T1000 (cell line): Measurements from ENCODE around the gene TLCD2.
A peak's percentile ranks its signal among the peaks of the same experiment; 100 is the strongest.
"Not testable (repeated sequence)": the region's sequence is repeated elsewhere in the genome, so short reads cannot be mapped to it uniquely, and the experiment has no call there.

Experiments used
- DNase-seq: peaks from one replicate; lab custom pipeline; 2025; ENCODE audit warnings: mixed read lengths; lab: John Stamatoyannopoulos, UW

The TLCD2 gene

DNA sequence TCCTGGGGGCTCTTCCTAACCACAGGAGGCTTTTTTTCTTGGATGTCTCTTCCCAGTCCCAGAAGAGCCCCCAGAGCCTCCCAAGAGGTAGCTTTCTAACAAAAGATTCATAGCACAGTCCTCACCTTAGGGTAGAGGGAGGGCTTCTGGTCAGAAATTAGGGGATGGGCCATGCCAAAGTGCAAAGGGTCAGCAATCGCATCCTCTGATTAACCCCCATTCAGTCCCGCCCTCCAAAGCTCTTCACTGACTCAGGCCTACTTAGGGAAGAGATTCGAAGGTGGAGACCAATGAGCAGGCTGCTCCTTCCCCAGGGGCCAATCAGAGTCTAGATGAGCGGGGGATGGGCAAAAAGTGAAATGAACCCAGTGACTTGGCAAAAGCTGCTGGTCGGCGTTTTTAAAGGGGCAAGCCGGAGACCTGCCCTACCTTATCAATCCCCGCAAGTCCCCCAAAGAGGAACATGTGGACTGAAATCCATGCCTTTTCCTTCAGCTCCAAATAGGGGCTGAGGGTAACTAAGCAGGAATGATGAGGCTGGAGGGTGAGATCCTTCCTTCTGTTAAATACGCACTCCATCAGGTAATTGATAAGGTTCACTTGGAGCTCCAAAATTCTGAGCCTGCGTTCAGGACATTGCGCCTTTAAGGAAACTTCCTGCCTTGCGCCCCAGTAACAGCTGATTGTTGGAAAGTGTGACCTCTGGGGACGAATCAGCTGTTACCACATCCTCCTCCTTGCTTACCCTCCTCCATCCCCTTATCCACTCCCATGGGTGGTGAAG is 6.9 kb upstream of the TLCD2 start:
- peak; percentile 93 for DNase-seq

DNA sequence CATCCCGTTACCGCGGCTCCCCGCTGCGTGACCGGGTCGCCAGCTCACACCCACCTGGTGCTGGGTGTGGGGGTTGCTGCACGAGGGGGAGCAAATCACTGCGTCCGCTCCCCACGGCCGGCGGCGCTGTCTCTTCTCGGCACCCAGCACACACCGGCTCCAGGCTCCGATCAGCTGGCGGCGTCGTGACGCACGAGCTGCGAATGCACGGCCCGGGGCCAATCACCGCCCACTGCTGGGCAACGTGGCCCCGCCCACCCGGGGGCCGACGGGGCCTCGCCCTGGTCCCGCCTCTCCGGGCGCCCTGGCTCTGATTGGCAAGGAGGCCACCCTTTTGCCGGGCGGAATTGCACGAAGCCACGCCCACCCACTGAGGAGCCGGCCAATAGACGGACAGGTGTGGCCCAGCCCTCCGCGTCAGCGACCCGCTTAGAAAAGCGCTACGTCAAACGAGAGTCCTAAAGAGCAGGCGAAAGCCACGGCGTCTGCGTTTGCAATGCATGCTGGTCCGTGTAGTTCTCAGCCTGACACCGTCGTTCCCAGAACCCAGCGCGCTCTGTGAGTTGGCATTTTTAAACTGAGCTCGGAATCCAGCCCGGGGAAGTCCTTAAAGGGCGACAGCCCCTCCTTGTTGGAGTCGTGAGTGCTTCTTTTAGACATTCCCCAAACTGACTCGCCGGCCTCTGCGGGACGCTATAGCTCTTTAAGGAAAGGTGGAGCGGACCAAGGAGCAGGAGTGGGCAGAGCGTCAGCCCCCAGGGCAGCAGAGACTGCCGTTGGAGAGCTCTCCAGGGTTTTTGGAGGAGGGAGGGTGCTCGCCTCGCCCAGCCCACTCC is 6.1 kb upstream of the TLCD2 start:
- peak; percentile 100 for DNase-seq

DNA sequence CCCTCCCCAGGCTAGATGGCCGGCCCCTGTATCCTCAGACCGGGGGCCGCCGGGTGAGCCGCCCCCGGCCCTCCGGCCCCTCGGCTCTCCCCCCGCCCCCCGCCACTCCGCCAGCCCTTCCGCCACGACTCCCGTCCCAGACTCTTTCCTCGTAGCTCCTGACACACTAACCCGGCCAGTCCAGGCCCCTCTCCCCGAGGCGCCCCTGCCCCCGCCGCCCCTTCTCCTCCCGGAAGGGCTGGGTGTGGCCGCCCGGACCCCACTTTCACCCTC is 5.6 kb upstream of the TLCD2 start:
- DNase-seq: no peak

DNA sequence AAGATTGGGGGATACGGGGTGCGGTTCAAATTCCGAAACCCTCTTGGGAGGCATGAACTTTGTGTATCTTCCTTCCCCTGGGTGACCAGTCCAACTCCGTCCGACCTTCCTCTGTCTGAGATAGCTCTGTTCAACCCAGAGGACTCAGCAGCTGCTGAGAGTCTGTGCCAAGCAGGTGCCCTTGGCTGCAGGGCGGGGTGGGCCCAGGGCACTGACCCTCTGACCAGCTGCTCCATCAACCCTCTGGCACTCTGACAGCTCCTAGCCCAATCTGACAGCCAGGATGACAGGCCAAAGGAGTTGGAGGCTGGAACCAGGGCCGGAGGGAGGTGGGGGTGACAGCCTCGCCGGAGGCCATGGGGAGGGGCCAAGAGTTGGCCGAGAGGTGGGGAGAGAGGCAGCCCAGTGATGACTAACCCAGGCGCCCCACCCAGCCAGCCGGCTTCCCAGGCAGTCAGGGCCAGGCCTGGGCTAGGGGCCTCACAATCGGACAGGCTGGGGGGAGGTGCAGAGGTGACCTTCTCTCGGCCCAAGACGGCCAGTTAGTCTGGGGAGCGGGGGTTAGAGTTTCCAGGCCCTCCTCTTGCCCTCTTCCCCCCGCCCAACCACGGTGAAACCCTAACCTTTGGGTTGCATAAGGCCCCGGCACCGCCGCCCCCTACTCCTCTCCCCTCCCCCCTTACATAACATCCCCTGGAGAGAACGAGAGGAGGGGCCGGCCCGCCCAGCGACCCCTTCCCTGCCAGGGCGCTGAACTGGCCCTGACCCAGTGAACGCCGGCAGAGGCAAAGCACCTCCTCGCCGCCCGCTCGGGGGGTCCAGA is 5.0 kb upstream of the TLCD2 start:
- peak; percentile 84 for DNase-seq

DNA sequence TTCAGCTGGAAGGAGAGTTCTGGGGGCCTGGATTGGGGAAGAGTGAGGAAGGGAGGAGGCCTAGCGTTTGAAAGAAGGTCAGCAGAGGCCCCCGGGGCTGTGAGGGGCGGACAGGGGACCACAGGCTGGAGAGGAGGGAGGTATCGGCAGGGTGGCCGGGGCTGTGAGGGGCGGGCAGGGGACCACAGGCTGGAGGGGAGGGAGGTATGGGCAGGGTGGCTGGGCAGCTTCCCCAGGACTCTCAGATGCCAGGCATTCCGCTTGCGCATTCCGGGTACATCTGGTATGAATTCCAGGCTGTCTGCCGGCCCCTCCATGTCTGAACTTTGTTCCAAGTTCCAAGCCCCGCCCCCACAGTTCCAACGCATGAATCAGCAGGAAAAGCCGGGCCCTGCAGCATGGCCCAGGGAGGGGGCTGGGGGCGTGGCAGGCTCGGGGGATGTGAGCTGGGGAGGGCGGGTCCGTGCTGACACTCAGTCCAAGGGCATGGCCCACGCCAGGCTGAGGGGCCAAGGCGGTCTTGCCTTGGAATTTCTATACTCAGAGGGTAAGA is 4.3 kb upstream of the TLCD2 start:
- peak; percentile 93 for DNase-seq

DNA sequence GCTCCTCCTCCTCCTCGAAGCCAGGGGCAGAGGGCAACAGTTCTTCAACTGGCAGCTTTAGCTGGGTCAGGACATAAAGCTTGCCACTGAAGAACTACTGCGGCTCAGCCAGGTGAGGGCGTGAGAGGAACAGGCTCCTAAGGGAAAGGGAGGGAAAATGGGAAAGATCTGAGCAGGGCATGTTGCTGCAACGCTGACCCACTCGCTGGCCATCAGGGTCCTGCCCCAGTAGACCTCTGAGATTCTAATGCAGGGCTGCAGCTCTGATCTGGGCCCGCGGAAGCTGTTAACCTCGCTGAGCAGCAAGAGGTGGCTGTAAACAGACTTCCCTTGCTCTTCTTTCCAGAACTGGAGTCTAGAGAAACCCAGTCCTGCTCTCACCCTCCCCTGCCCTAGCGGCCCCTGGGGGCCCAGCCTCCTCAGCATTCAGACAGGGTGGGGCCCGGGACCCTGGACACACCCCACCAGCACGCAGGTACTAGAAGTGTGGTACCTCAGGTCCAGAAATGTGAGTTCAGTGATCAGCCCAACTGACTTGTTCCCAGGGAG is 3.8 kb upstream of the TLCD2 start:
- DNase-seq: no peak

DNA sequence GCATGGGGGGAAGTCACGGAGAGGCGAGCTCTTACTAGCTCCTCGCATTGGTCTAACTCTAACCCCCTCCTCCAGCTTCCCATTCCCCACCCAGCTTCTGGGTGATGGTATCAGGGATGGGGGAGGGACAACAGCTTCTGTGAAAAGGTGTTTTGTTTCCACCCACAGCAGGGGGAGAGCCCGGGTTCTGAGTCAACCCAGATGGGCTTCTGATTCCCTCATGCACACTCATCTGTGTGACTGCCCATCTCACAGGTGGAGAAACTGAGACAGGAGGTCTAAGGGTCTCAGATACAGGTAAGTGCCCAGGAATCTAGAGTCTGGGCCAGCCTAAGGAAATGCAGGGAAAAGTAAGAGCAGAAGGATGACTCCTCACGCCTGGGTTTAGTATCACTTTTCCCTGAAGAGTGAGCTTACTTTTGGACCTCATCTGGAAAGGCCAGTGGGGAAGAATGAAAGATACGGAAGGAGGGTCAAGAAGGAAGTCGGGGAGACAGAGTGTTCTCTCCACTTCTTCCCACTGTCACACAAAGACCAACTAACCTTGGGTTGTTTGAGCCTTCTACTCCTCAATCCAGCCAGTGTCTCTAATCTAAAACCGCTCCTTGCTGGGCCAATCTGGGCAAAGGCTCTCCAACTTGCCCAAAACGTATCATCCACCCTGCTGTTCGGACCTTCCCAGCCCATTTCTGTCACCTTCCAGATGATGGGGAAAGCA is 3.1 kb upstream of the TLCD2 start:
- no peak for DNase-seq

DNA sequence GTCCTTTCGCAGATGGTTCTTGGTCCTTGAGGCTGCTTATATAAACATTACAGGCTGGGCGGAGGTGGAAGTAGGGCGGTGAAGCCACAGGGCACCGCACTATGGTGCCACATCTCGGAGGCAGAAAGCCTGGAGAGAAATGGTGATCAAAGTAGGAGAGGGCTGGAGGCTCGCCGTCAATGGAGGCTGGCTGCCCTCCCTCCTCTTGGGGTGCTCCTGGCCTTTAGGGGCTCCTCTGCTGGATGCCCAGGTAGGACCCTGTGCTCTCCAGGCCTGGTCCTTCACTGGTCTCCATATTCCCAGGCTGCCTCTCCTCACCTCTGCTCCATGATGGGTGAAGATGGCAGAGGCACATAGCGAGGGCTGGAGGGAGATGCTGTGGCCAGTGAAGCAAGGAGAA is 2.1 kb upstream of the TLCD2 start:
- DNase-seq: no peak

DNA sequence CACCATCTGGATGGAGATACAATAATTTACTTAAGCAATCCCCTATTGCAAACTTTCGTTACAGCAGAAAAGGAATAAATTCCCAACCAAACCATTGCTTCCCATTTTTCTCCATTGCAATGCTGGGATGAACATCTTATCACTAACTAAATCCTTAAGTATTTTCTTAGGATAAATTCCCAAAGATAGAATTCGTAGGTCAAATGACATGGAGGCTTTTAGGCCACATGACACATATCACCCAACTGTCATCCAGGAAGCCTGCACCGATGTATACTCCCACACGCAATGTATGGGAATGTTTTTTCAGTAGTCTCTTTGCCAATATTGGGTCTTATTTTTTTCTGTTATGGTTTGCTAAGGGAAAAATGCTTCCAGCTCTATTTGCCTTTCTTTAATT is 1.6 kb upstream of the TLCD2 start:
- no peak for DNase-seq

DNA sequence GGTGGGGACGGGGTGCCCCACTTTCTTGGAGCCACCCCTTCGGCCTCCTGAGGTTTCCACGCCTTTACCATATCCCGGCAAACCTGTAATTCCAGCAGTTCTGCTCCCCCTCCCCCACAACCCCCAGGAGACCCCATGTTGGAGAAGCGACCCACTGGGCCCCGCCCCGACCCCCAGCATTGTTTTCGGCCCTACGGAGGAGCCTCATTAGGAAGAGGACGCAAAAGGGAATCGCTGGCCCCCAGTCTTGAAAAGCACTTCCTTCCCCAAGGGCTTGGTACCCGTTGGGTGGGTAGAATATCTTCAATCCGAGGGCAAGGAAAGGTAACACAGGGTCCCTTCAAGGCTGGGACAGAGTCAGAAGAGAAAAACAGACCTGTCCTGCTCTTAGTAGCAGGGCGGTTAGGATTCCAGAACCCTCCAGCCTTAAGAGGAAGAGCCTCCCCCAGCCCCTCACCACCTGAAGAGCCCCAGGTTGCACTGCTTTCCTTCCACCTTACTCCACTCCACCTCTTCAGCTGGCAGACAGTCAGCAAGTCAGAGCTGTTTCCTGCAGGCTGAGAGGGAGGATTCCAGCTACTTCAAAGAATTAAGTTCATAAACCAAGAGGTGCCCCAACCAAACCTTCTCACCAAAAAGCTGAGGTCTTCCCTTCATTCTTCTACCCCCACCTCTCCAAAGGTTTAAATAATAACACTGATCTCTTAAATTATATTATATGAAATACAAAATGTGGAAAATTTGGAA is 803 bp upstream of the TLCD2 start:
- no peak for DNase-seq

DNA sequence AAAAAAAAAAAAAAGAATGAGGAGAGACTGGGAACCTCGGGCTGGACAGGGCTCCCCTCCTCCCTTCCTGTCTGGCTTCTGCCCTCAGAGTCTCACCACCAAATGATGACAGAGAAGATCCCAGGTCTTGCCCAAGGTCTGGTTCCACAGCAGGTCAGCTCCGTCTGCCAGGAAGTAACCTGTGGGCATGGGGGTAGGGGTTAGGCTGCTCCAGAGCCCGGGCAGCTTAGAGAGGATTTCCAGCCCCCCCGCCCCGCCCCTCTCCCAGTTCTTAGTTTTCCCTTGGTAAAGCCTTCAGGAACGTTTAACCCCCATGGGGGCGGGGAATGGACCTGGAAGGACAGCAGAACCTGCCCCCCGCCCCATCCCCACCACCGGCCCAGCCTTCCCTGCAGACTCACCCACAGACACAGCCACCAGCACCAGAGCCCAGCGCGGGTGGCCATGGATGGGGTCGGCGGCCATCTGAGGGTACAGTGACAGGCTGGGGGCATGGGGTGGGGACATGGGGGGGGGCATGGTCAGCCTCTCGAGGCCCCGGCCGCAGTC is 700 bp downstream of the TLCD2 start:
- DNase-seq: no peak

DNA sequence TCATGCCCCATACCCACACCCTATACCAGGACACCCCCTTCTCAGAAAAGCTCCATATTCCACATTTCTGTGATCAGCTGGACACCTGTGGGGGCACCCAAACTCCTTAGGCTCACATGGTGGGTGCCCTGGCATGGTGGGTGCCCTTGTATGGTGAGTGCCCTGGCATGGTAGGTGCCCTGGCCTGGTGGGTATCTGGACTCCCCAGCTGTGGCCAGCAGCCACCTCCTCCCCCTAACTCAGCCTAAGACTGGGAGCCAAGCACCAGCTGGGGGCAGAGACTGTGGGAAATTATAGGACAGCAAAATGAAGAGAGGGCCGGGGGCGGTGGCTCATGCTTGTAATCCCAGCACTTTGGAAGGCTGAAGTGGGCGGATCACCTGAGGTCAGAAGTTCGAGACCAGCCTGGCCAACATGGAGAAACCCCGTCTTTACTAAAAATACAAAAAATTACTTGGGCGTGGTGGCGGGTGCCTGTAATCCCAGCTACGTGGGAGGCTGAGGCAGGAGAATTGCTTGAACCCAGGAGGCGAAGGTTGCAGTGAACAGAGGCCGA is 1.3 kb downstream of the TLCD2 start:
- not testable (repeated sequence) for DNase-seq

DNA sequence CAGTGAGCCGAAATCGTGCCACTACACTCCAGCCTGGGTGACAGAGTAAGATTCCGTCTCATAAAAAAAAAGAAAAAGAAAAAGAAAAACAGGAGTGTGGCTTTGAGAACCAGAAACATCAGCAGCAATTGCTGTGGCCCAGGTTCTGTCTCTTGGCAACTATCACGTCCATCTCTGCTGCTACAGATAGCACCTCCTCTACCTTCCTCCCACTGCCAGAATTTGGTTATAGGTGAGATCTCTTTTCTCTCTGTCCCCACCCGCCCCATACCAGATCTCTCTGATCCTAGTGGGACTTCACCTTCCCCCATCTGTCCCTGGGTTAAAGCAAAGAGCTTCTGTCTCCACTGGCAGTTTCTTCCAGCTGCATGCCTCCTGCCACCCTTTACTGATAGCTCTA is 3.1 kb downstream of the TLCD2 start:
- no peak for DNase-seq

DNA sequence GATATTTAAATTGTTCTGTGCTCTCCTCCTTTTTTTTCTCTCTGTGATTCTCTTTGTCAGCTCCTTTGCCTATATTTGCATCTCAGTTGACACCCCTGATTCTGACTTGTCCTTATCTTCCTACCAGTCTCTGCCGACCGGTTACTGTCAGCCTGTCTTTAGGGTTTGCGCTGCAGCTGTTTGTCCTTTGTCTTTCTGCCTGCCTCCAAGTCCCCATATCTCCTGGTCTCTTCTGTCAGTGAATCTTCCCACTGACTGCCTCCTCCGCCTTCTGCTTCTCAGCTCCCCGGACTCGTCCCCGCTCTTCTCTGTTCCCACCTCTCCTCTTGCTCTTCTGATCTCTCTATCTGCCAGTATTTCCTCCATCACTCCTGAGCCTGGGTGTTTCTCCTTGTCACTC is 5.2 kb downstream of the TLCD2 start:
- DNase-seq: no peak

DNA sequence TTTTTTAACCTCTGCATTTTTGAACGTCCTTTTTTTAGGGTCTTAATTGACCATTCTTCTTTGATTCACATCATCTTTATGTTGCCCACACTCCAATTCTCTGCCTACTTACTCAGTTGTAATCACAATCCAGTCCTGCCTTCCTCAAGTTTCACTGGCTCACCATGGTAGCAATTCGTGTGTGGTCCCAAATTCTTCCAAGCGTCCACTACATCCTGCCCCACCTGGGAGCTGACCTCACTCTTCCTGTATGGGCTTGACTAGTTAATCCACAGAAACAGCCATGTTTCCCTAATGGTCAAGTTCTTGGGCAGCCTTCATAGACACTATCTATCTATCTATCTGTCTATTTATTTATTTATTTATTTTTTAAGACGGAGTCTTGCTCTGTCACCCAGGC is 7.1 kb downstream of the TLCD2 start:
- no peak for DNase-seq

DNA sequence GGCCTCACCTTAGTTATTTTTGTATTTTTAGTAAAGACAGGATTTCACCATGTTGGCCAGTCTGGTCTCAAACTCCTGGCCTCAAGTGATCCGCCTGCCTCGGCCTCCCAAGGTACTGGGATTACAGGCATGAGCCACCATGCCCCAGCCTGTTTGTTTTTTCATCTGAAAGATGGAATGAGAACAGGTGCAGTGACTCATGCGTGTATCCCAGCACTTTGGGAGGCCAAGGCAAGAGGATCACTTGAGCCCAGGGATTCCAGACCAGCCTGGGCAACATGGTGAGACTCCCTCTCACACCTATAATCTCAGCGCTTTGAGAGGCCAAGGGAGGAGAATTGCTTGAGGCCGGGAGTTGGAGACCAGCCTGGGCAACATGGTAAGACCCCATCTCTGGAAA is 10.3 kb downstream of the TLCD2 start:
- not testable (repeated sequence) for DNase-seq

DNA sequence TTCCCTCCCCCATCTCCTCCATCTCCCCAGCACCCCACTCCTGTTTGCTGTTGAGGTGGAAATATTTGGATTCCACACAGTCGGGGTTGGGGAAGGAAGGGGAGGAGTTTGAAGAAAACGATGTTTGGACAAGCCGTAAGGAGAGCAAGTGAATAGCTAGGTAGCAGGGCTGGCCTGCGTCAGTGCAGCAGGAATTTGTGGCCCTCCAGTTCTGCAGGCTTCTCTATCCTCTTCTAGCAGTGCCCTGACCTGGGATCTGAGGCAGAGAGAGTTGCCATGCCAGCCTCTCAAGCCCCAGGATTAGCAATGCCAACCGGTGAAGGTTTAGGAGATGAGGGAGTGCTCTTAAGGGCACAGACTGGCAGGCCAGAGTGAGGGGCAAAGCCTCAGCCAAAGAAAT is 12.5 kb downstream of the TLCD2 start:
- no peak for DNase-seq

DNA sequence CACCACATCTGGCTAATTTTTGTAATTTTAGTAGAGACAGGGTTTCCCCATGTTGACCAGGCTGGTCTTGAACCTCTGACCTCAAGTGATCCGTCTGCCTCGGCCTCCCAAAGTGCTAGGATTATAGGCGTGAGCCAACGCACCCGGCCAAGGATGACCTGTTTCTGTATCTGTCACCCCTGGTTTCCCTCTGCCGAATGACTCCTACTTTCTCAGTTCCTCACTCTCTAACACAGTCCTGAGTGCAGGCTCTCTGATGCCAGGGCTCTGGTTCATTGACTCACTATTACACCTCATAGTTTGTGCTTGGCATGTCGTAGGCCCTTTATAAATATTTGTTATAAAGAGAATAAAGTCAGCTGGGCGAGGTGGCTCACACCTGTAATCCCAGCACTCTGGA is 14.8 kb downstream of the TLCD2 start:
- DNase-seq: no peak

DNA sequence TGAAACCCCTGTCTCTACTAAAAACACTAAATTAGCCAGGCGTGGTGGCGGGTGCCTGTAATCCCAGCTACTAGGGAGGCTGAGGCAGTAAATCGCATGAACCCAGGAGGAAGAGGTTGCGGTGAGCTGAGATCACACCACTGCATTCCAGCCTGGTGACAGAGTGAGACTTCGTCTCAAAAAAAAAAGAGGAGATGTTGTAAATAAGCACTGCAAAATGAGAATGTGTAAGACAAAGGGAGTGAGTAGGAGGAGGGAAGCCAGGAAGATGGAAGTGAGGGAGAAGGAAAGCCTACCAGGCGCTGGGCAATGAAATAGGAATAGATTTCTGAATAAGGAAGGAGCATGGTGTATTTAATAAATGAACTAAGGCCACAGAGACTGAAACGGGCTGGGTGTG is 16.8 kb downstream of the TLCD2 start:
- DNase-seq: no peak

DNA sequence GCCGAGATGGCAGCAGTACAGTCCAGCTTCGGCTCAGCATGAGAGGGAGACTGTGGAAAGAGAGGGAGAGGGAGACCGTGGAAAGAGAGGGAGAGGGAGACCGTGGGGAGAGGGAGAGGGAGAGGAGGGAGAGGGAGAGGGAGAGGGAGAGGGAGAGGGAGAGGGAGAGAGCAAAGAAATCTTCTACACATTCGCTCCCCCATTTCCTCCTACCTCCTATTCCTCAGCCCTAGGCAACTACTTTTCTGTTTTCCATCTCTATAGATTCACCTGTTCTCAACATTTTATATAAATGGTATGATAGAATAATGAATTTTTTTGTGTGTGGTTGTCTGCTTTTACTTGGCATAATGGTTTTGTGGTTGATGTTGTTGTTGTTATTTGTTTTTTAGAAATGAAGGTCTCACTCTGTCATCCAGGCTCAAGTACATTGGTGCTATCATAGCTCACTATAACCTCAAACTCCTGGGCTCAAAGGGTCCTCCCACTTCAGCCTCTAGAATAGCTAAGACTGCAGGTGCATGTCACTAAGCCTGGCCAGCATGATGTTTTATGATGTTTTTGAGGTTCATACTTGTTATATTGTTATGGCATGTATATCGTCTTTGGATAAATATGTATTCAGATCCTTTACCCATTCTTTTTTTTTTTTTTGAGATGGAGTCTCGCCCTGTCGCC is 19.5 kb downstream of the TLCD2 start:
- no peak for DNase-seq
